SK-N-SH (cell line): ENCODE results near the gene TMEM179. TPM values are rescaled to one million over a fixed set of nuclear protein-coding genes. Genes with fewer than 3 reads are reported as not detected.

Experiments used
- CTCF ChIA-PET: fragments of 300-600, 350-600 bp; formaldehyde crosslinking; extraction: SDS; loops from one replicate; lab custom pipeline; 2021; lab: Yijun Ruan, JAX
- POLR2A ChIA-PET: fragments of 350-600 bp; sonication (Branson Sonifier 250); formaldehyde crosslinking; extraction: SDS; loops from one replicate; lab custom pipeline; 2020; ENCODE audit warnings: antibody characterized with exemption, inconsistent platforms; lab: Yijun Ruan, JAX
- DNase-seq: peaks from one replicate; pipeline ENCODE4 v3.0.0; 2012
- H2AFZ ChIP-seq: fragments of 200-600 bp; sonication (generic); 2 replicates; pipeline ENCODE4 v1.8.1; 2016; ENCODE audit warnings: antibody characterized with exemption, mild to moderate bottlenecking, low read depth
- H3F3A ChIP-seq: fragments of 200-600 bp; sonication (generic); replicated peaks from 2 replicates; pipeline ENCODE3; 2016; ENCODE audit warnings: antibody characterized with exemption, mild to moderate bottlenecking; ENCODE audit not compliant: insufficient read depth
- H3K27ac ChIP-seq, 2 experiments: fragments of 200-500 bp in 1 of 2; fragments of 200-600 bp in 1 of 2; sonication (Bioruptor generic) in 1 of 2; sonication (generic), shearing (Covaris generic) in 1 of 2; 2 replicates each; pipeline versions ENCODE4 v1.5.1 to v1.6.1; 2014 to 2016; ENCODE audit warnings: low read depth in 2 of 2, inconsistent platforms in 1 of 2, low read length in 1 of 2, mild to moderate bottlenecking in 1 of 2, mixed read lengths in 1 of 2
- H3K27me3 ChIP-seq: fragments of 200-600 bp; sonication (generic), shearing (Covaris generic); 2 replicates; pipeline ENCODE4 v1.6.1; 2016; ENCODE audit warnings: mixed run types; ENCODE audit not compliant: insufficient read depth
- H3K36me3 ChIP-seq, 2 experiments: fragments of 200-500 bp in 1 of 2; fragments of 200-600 bp in 1 of 2; sonication (Bioruptor generic) in 1 of 2; sonication (generic) in 1 of 2; replicated peaks in 1 of 2; 2 replicates each; pipeline versions ENCODE3 to v1.5.1; 2014 to 2016; ENCODE audit warnings: low read length in 1 of 2, mild to moderate bottlenecking in 1 of 2; ENCODE audit not compliant: insufficient read depth in 2 of 2, control insufficient read depth in 1 of 2
- H3K4me1 ChIP-seq, 2 experiments: fragments of 200-500 bp in 1 of 2; fragments of 200-600 bp in 1 of 2; sonication (Bioruptor generic) in 1 of 2; sonication (generic), shearing (Covaris generic) in 1 of 2; 2 replicates each; pipeline versions ENCODE4 v1.5.1 to v1.6.1; 2014 to 2016; ENCODE audit warnings: low read depth in 1 of 2, low read length in 1 of 2, mixed run types in 1 of 2; ENCODE audit not compliant: insufficient read depth in 2 of 2, control insufficient read depth in 1 of 2
- H3K4me2 ChIP-seq: fragments of 200-600 bp; sonication (generic), shearing (Covaris generic); 2 replicates; pipeline ENCODE4 v1.6.1; 2017; ENCODE audit warnings: mixed run types
- H3K4me3 ChIP-seq, 2 experiments: fragments of 200-500 bp in 1 of 2; fragments of 200-600 bp in 1 of 2; sonication (Bioruptor generic) in 1 of 2; sonication (generic), shearing (Covaris generic) in 1 of 2; 2 replicates each; pipeline versions ENCODE4 v1.5.1 to v1.8.1; 2014 to 2016; ENCODE audit warnings: low read depth in 2 of 2, inconsistent platforms in 1 of 2, low read length in 1 of 2, mild to moderate bottlenecking in 1 of 2, mixed read lengths in 1 of 2, moderate library complexity in 1 of 2
- H3K79me2 ChIP-seq: fragments of 200-600 bp; sonication (generic); 2 replicates; pipeline ENCODE4 v1.8.1; 2017; ENCODE audit warnings: mild to moderate bottlenecking; ENCODE audit not compliant: insufficient read depth
- H3K9ac ChIP-seq: fragments of 200-600 bp; sonication (generic); 2 replicates; pipeline ENCODE4 v1.6.1; 2017; ENCODE audit warnings: mixed run types
- H3K9me2 ChIP-seq: fragments of 200-600 bp; sonication (generic); 2 replicates; pipeline ENCODE4 v1.6.1; 2017; ENCODE audit warnings: mixed run types
- H3K9me3 ChIP-seq: fragments of 200-600 bp; sonication (generic); 2 replicates; pipeline ENCODE4 v1.6.1; 2017; ENCODE audit warnings: mixed run types, mild to moderate bottlenecking, moderate library complexity
- H4K20me1 ChIP-seq: fragments of 200-600 bp; sonication (generic); 2 replicates; pipeline ENCODE4 v1.6.1; 2017; ENCODE audit warnings: mild to moderate bottlenecking, mixed run types; ENCODE audit not compliant: insufficient read depth
- FOXJ3 ChIP-seq: sonication (generic); formaldehyde crosslinking; IDR thresholded peaks from 2 replicates; pipeline ENCODE4 v1.5.1; 2020; ENCODE audit warnings: mild to moderate bottlenecking, missing genetic modification reagents
- MXI1 ChIP-seq: IDR thresholded peaks from 2 replicates; pipeline ENCODE4 v1.6.1; 2012; ENCODE audit warnings: mild to moderate bottlenecking, low read depth, low read length, improper control_type of control experiment
- NRF1 ChIP-seq: IDR thresholded peaks from 2 replicates; pipeline ENCODE4 v1.6.1; 2012; ENCODE audit warnings: low read depth, mild to moderate bottlenecking, low read length
- PBX3 ChIP-seq: IDR thresholded peaks from 2 replicates; pipeline ENCODE4; 2012
- RAD21 ChIP-seq: IDR thresholded peaks from 2 replicates; pipeline ENCODE4 v1.6.1; 2012; ENCODE audit warnings: mild to moderate bottlenecking, low read length
- RCOR1 ChIP-seq: fragments of 150-350 bp; IDR thresholded peaks from 2 replicates; pipeline ENCODE4 v1.6.1; 2017; ENCODE audit warnings: antibody characterized with exemption, low read length
- REST ChIP-seq: IDR thresholded peaks from 2 replicates; pipeline ENCODE4 v1.6.1; 2012; ENCODE audit warnings: mild to moderate bottlenecking, low read depth, low read length, moderate library complexity
- SIN3A ChIP-seq: IDR thresholded peaks from 2 replicates; pipeline ENCODE4 v1.6.1; 2012; ENCODE audit warnings: low read depth, mild to moderate bottlenecking, low read length, moderate library complexity, borderline replicate concordance
- TEAD4 ChIP-seq: IDR thresholded peaks from 2 replicates; pipeline ENCODE4 v1.4.0; 2012; ENCODE audit warnings: mild to moderate bottlenecking, borderline replicate concordance; ENCODE audit not compliant: insufficient read depth
- WGBS: methylation state at CpG from one replicate; pipeline ENCODE4 v1.1.6; 2017; ENCODE audit warnings: low lambda C conversion rate; 5-methylcytosine and 5-hydroxymethylcytosine counted together
- polyA plus RNA-seq, 3 experiments: library from polyadenylated mRNA; depleted of rRNA; stranded (reverse); fragments of >200 nt; gene quantifications; 2 replicates each; pipeline ENCODE4 v1.2.3, GENCODE V29; 2012

TMEM179 gene
- polyA plus RNA-seq (2012; rRNA removed) = 1.1 and 1.7 TPM in 2 replicates
- 1.5 and 1.8 TPM in 2 replicates for polyA plus RNA-seq (2012; cell fraction: cytosol; rRNA removed)
- polyA plus RNA-seq (2012; cell fraction: nucleus; rRNA removed) = 1.7 and 2.9 TPM in 2 replicates

GRCh38 chr14:104604458-104605449 is at the start of gene TMEM179:
Gene TMEM179, minus strand, starts transcription at chr14:104604772. Its CDS starts 31 bp downstream, at chr14:104604741.
- no peaks in the 10 kb centered on the region for H4K20me1 ChIP-seq
- peak within 1 kb of the TSS in 1 of 2 experiments; percentile 38; a peak in 2 of 4 replicates for H3K4me3 ChIP-seq
- DNase-seq = peak; percentile 76
- no peaks in the 10 kb centered on the region for H3K27me3 ChIP-seq
- no peaks in the 10 kb centered on the region for H3K9me2 ChIP-seq
- no peak within 1 kb of the TSS for H2AFZ ChIP-seq
- no peaks in the 10 kb centered on the region for H3F3A ChIP-seq
- no peaks in the 10 kb centered on the region for H3K79me2 ChIP-seq
- peak within 1 kb of the TSS in 1 of 2 experiments; percentile 80; a peak in 2 of 4 replicates for H3K27ac ChIP-seq
- no peak for TF ChIP-seq FOXJ3 (CRISPR knock-in tag)
- TF ChIP-seq REST = peak; percentile 95
- TF ChIP-seq MXI1 = 0 out of 2 replicates have a peak, but pooled peaks have one; percentile 0
- TF ChIP-seq PBX3 = no peak
- TF ChIP-seq RAD21 = no peak
- no peak for TF ChIP-seq TEAD4
- TF ChIP-seq NRF1 = peak; percentile 59
- TF ChIP-seq SIN3A = no peak
- TF ChIP-seq RCOR1 = no peak
- WGBS = 68% methylated on average over 57 of the region's 91 CpGs
- POLR2A ChIA-PET = no interaction called here
- H3K4me1 ChIP-seq = peaks cover 0 to 49% of the 10 kb centered on the region in 2 experiments; a peak in 2 of 4 replicates
- H3K36me3 ChIP-seq = no peaks in the 10 kb centered on the region
- peak within 1 kb of the TSS; percentile 47; the same call in 1 of the 2 replicates for H3K4me2 ChIP-seq
- H3K9me3 ChIP-seq = no peaks in the 10 kb centered on the region
- CTCF ChIA-PET = interaction anchor here (0.7 to 1.2 kb wide), 3 partner anchors 47 to 310 kb away, joined by 3 to 4 read pairs (median 3); no protein-coding TSS in a partner anchor
- no peak within 1 kb of the TSS for H3K9ac ChIP-seq
